ENCODE results near the gene MED26. TPM values are rescaled to one million over a fixed set of nuclear protein-coding genes. Genes with fewer than 3 reads are reported as not detected.

Gene MED26
- total RNA-seq, 1 experiment from 2014 or later, result 15.6 TPM

GRCh38 chr19:16579381-16579780, 48.6 kb downstream of the MED26 start:
- Histone ChIP-seq H3K36me3 (ENCODE audit: insufficient read depth, low read length, poor library complexity, severe bottlenecking) (peaks cover 31% of the 10 kb centered on the region), H3K4me1 (ENCODE audit: insufficient read depth, low read length, poor library complexity, severe bottlenecking) (peaks cover 14% of the 10 kb centered on the region), H3K27ac (ENCODE audit: low read depth, low read length, poor library complexity, severe bottlenecking) (peak overlapping the region; percentile 37), H3K27me3 (replicated peaks; ENCODE audit: insufficient read depth, low read depth, low read length, poor library complexity) (no peaks in the 10 kb centered on the region), H3K9me3 (ENCODE audit: low read depth, low read length, poor library complexity, severe bottlenecking) (no peaks in the 10 kb centered on the region), H3K4me3 (ENCODE audit: low read depth, low read length, poor library complexity, severe bottlenecking) (no peak overlapping the region)
- DNase-seq (ENCODE audit: low spot score), result no peak
- TF ChIP-seq EZH2 (IDR thresholded peaks at IDR 0.05; ENCODE audit: borderline replicate concordance, low read depth, low read length, poor library complexity, severe bottlenecking), result no peak
- TF ChIP-seq CTCF (conservative IDR thresholded peaks at IDR 0.05; ENCODE audit: low read depth, low read length), result no peak
- no TSS peak for BruUV-seq (replicated peaks)
- intact Hi-C loops (cut with micrococcal nuclease; ENCODE audit: unreplicated experiment), result no loop called here
- ChIA-PET POLR2A (ENCODE audit: low non-redundant PET) (no interaction called here), CTCF (no interaction called here)

- no peaks in the 10 kb centered on the region for H3K9me3 ChIP-seq (ENCODE audit: low read depth, low read length, poor library complexity, severe bottlenecking)
- H3K36me3 ChIP-seq (ENCODE audit: insufficient read depth, low read length, poor library complexity, severe bottlenecking), result peaks cover 31% of the 10 kb centered on the region
- no peak overlapping the region for H3K4me3 ChIP-seq (ENCODE audit: low read depth, low read length, poor library complexity, severe bottlenecking)
- no peaks in the 10 kb centered on the region for H3K27me3 ChIP-seq (replicated peaks; ENCODE audit: insufficient read depth, low read depth, low read length, poor library complexity)
- CTCF ChIA-PET, result no interaction called here
- BruUV-seq (replicated peaks), result no TSS peak
- H3K4me1 ChIP-seq (ENCODE audit: insufficient read depth, low read length, poor library complexity, severe bottlenecking), result peaks cover 4% of the 10 kb centered on the region
- intact Hi-C loops (cut with micrococcal nuclease; ENCODE audit: unreplicated experiment), result no loop called here
- no peak overlapping the region for H3K27ac ChIP-seq (ENCODE audit: low read depth, low read length, poor library complexity, severe bottlenecking)
- POLR2A ChIA-PET (ENCODE audit: low non-redundant PET), result no interaction called here
- no peak for TF ChIP-seq CTCF (conservative IDR thresholded peaks at IDR 0.05; ENCODE audit: low read depth, low read length)
- TF ChIP-seq EZH2 (IDR thresholded peaks at IDR 0.05; ENCODE audit: borderline replicate concordance, low read depth, low read length, poor library complexity, severe bottlenecking), result no peak
- DNase-seq (ENCODE audit: low spot score), result no peak
These were observed 50.4 kb downstream of the MED26 start for GRCh38 chr19:16577531-16577985.

GRCh38 chr19:16576690-16577530, 51.1 kb downstream of the MED26 start:
- POLR2A ChIA-PET (ENCODE audit: low non-redundant PET), result interaction anchor here (0.6 kb wide), 1 partner anchor 73 kb away, joined by 8 read pairs; no protein-coding TSS in a partner anchor
- TF ChIP-seq CTCF (conservative IDR thresholded peaks at IDR 0.05; ENCODE audit: low read depth, low read length), result no peak
- TF ChIP-seq EZH2 (IDR thresholded peaks at IDR 0.05; ENCODE audit: borderline replicate concordance, low read depth, low read length, poor library complexity, severe bottlenecking), result no peak
- Histone ChIP-seq H3K36me3 (ENCODE audit: insufficient read depth, low read length, poor library complexity, severe bottlenecking) (peaks cover 31% of the 10 kb centered on the region), H3K9me3 (ENCODE audit: low read depth, low read length, poor library complexity, severe bottlenecking) (no peaks in the 10 kb centered on the region), H3K27me3 (replicated peaks; ENCODE audit: insufficient read depth, low read depth, low read length, poor library complexity) (no peaks in the 10 kb centered on the region), H3K4me1 (ENCODE audit: insufficient read depth, low read length, poor library complexity, severe bottlenecking) (peaks cover 4% of the 10 kb centered on the region), H3K4me3 (ENCODE audit: low read depth, low read length, poor library complexity, severe bottlenecking) (no peak overlapping the region), H3K27ac (ENCODE audit: low read depth, low read length, poor library complexity, severe bottlenecking) (no peak overlapping the region)
- DNase-seq (ENCODE audit: low spot score), result no peak
- intact Hi-C loops (cut with micrococcal nuclease; ENCODE audit: unreplicated experiment), result no loop called here
- CTCF ChIA-PET, result no interaction called here
- no TSS peak for BruUV-seq (replicated peaks)

Measured in A673 (cell line).